Endothelial cell of umbilical vein (primary cell): ENCODE data around the gene CNPPD1. TPM values are rescaled to one million over a fixed set of nuclear protein-coding genes. Genes with fewer than 3 reads are reported as not detected.

ENCODE experiments used
- BruUV-seq: library from RNA; stranded (reverse); fragments of 400-500 nt; replicated peaks from 2 replicates; lab custom pipeline; 2021; lab: Mats Ljungman, UMichigan
- CTCF ChIA-PET: fragments of 300-600, 350-600 bp; sonication (Branson Sonifier 250); formaldehyde crosslinking; loops from one replicate; lab custom pipeline; 2021; ENCODE audit warnings: antibody characterized with exemption, inconsistent platforms; lab: Charles Lee
- POLR2A ChIA-PET: fragments of 300-600, 350-600 bp; sonication (Branson Sonifier 250); formaldehyde crosslinking; loops from one replicate; lab custom pipeline; 2021; ENCODE audit warnings: antibody characterized with exemption, inconsistent platforms; lab: Charles Lee
- DNase-seq: peaks from one replicate; pipeline ENCODE4 v3.0.0-alpha.2; 2011; ENCODE audit warnings: low read depth, low spot score
- FAIRE-seq: peaks from 2 replicates; lab custom pipeline; 2011; peaks lifted over from hg19 to GRCh38; lab: Jason Lieb, UNC
- H2AFZ ChIP-seq: 2 replicates; pipeline ENCODE4 v1.6.0; 2012; ENCODE audit warnings: low read depth, low read length, control low read depth, inconsistent platforms
- H3K27ac ChIP-seq: 2 replicates; pipeline ENCODE4 v1.5.1; 2011; ENCODE audit warnings: low read depth, mild to moderate bottlenecking, control low read depth, low read length, moderate library complexity; ENCODE audit not compliant: insufficient read depth
- H3K27me3 ChIP-seq, 2 experiments: 2 replicates each; pipeline versions ENCODE4 v1.6.0 to v1.6.1; 2011; ENCODE audit warnings: low read length in 2 of 2, mixed read lengths in 1 of 2; ENCODE audit not compliant: control insufficient read depth in 2 of 2, insufficient read depth in 2 of 2
- H3K36me3 ChIP-seq, 2 experiments: 2 replicates in 1 of 2; 3 replicates in 1 of 2; pipeline ENCODE4 v1.5.1; 2011; ENCODE audit warnings: low read length in 2 of 2, mild to moderate bottlenecking in 1 of 2, moderate library complexity in 1 of 2; ENCODE audit not compliant: control insufficient read depth in 2 of 2, insufficient read depth in 2 of 2; ENCODE audit errors: extremely low read depth in 1 of 2
- H3K4me1 ChIP-seq: 3 replicates; pipeline ENCODE4 v1.5.1; 2011; ENCODE audit warnings: mild to moderate bottlenecking, low read length; ENCODE audit not compliant: control insufficient read depth, insufficient read depth; ENCODE audit errors: extremely low read depth
- H3K4me2 ChIP-seq: 2 replicates; pipeline ENCODE4 v1.6.1; 2011; ENCODE audit warnings: low read length, control low read depth, mixed read lengths; ENCODE audit not compliant: insufficient read depth
- H3K4me3 ChIP-seq, 3 experiments: fragments of 200-600 bp in 1 of 3; sonication (generic), shearing (Covaris generic) in 1 of 3; replicated peaks in 1 of 3; 2 replicates each; pipeline ENCODE4 v1.5.1; 2011 to 2016; ENCODE audit warnings: control low read depth in 3 of 3, low read length in 3 of 3, mild to moderate bottlenecking in 2 of 3, inconsistent platforms in 1 of 3, low read depth in 1 of 3, moderate library complexity in 1 of 3; ENCODE audit not compliant: insufficient read depth in 1 of 3
- H3K79me2 ChIP-seq: 2 replicates; pipeline ENCODE4 v1.6.0; 2012; ENCODE audit warnings: low read length, inconsistent platforms; ENCODE audit not compliant: control insufficient read depth, insufficient read depth
- H3K9ac ChIP-seq: replicated peaks from 2 replicates; pipeline ENCODE3; 2011; ENCODE audit warnings: low read length, control low read depth; ENCODE audit not compliant: insufficient read depth; ENCODE audit errors: extremely low read depth
- H3K9me1 ChIP-seq: replicated peaks from 3 replicates; pipeline ENCODE4 v1.6.0; 2011; ENCODE audit warnings: mild to moderate bottlenecking, low read length; ENCODE audit not compliant: control insufficient read depth, insufficient read depth; ENCODE audit errors: extremely low read depth
- H3K9me3 ChIP-seq: replicated peaks from 2 replicates; pipeline ENCODE4 v1.5.1; 2012; ENCODE audit warnings: low read length, inconsistent platforms; ENCODE audit not compliant: control insufficient read depth, insufficient read depth
- H4K20me1 ChIP-seq: replicated peaks from 2 replicates; pipeline ENCODE3; 2011; ENCODE audit warnings: mild to moderate bottlenecking, low read length; ENCODE audit not compliant: control insufficient read depth, insufficient read depth; ENCODE audit errors: extremely low read depth
- CTCF ChIP-seq, 2 donors: IDR thresholded peaks; 1 replicate in 1 of 2; 2 replicates in 1 of 2; pipeline ENCODE4 v1.5.1; 2011; ENCODE audit warnings: low read length in 2 of 2, mild to moderate bottlenecking in 2 of 2, moderate library complexity in 2 of 2, control low read depth in 1 of 2, inconsistent platforms in 1 of 2, low read depth in 1 of 2; ENCODE audit not compliant: insufficient read depth in 1 of 2; ENCODE audit errors: extremely low read depth in 1 of 2
- EZH2 ChIP-seq: IDR thresholded peaks from 2 replicates; pipeline ENCODE4 v1.6.1; 2012; ENCODE audit warnings: borderline replicate concordance, low read depth, mild to moderate bottlenecking, moderate library complexity, low read length, inconsistent platforms; ENCODE audit not compliant: severe bottlenecking
- FOS ChIP-seq: IDR thresholded peaks from 2 replicates; pipeline ENCODE4 v1.6.1; 2011; ENCODE audit warnings: mild to moderate bottlenecking, low read length, moderate library complexity, borderline replicate concordance; ENCODE audit not compliant: insufficient read depth
- GATA2 ChIP-seq: IDR thresholded peaks from 2 replicates; pipeline ENCODE4 v1.7.0; 2011; ENCODE audit warnings: low read depth, mild to moderate bottlenecking, moderate library complexity, mixed read lengths, low read length; ENCODE audit not compliant: insufficient read length, insufficient read depth
- JUN ChIP-seq: IDR thresholded peaks from 2 replicates; pipeline ENCODE4 v1.6.1; 2011; ENCODE audit warnings: borderline replicate concordance, low read depth; ENCODE audit not compliant: insufficient read length, insufficient read depth
- MAX ChIP-seq: IDR thresholded peaks from 2 replicates; pipeline ENCODE4 v1.6.1; 2011; ENCODE audit not compliant: insufficient read depth, insufficient read length
- MYC ChIP-seq: IDR thresholded peaks from one replicate; pipeline ENCODE4 v1.6.1; 2011; ENCODE audit warnings: mild to moderate bottlenecking, low read depth, low read length
- POLR2A ChIP-seq: IDR thresholded peaks from 2 replicates; pipeline ENCODE4 v1.6.1; 2012; ENCODE audit warnings: low read depth, mild to moderate bottlenecking, control low read depth, low read length
- POLR2AphosphoS5 ChIP-seq: IDR thresholded peaks from 2 replicates; pipeline ENCODE4 v1.6.1; 2012; ENCODE audit warnings: low read depth, mild to moderate bottlenecking, control low read depth, low read length, moderate library complexity; ENCODE audit not compliant: insufficient read depth
- dilution Hi-C: fragments of 300-500 bp; cut with MboI; formaldehyde crosslinking; loops from one replicate; pipeline ENCODE4 v1.15.0; 2019; ENCODE audit warnings: low sequenced_read_pairs; ENCODE audit not compliant: extremely low pct_ligation_motif_present
- intact Hi-C: fragments of 100-400 bp; cut with micrococcal nuclease; formaldehyde crosslinking; loops from one replicate; pipeline ENCODE4 v1.10.0; 2022
- polyA plus RNA-seq, 4 experiments: library from polyadenylated mRNA; depleted of rRNA in 3 of 4; stranded (reverse) in 3 of 4; unstranded in 1 of 4; fragments of >200 nt; gene quantifications; 2 replicates each; pipeline versions ENCODE4 v1.2.1 to v1.2.3, GENCODE V29; 2011 to 2012; ENCODE audit warnings: missing spikeins in 1 of 4
- total RNA-seq: library from RNA; stranded (reverse); gene quantifications from 2 replicates; pipeline ENCODE4 v1.2.3, GENCODE V29; 2021

Gene CNPPD1
- total and polyA plus RNA-seq, 2 donors (not counting 3 experiments of a cell fraction or from before 2014, with no cell fraction given), result 44.0 to 55.7 TPM

DNA sequence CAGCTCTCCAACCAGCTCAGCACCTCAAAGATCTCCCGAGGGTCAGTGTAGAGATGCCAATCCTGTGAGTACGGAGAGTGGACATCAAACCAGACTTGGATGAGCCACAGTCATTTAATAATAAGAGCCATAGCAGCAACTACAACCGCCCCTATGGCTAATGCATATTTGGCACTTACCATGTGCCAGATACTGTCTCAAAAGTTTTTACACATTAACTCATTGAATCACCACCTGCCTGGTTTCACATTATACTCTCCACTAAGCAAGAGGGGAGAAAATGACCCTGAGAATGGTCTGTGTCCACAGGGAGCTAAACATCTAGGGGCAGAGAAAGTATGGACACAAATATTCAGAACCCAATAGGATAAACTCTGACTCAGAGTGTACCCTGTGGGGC lies 2.6 kb downstream of the CNPPD1 start:
- Histone ChIP-seq H3K9ac (no peak overlapping the region), H3K4me2 (no peak overlapping the region), H3K36me3 (peaks cover 0 to 19% of the 10 kb centered on the region in 2 experiments), H3K4me1 (peaks cover 14% of the 10 kb centered on the region), H4K20me1 (peaks cover 3% of the 10 kb centered on the region), H3K79me2 (peaks cover 14% of the 10 kb centered on the region), H3K9me1 (no peaks in the 10 kb centered on the region), H3K9me3 (no peaks in the 10 kb centered on the region), H3K4me3 (no peak overlapping the region), H2AFZ (no peak overlapping the region), H3K27ac (no peak overlapping the region), H3K27me3 (no peaks in the 10 kb centered on the region)
- intact Hi-C loops, result no loop called here
- CTCF ChIA-PET, result interaction anchor here (1.0 to 5.2 kb wide), 2 partner anchors 19 to 121 kb away, joined by 3 to 32 read pairs; no protein-coding TSS in a partner anchor
- no peak for FAIRE-seq
- no peak for TF ChIP-seq MAX
- no peak for TF ChIP-seq EZH2
- no peak for TF ChIP-seq JUN
- no peak for TF ChIP-seq GATA2
- TF ChIP-seq POLR2AphosphoS5, result no peak
- no peak for TF ChIP-seq CTCF (IDR thresholded peaks at IDR 0.05; ENCODE audit: extremely low read depth in 1 of 2, insufficient read depth in 1 of 2, low read depth in 1 of 2, low read length in 2 of 2)
- no peak for TF ChIP-seq MYC
- TF ChIP-seq FOS, result no peak
- TF ChIP-seq POLR2A, result no peak
- no peak for DNase-seq
- no TSS peak for BruUV-seq
- POLR2A ChIA-PET, result no interaction called here
- dilution Hi-C loops, result no loop called here
